GM19438 (cell line): ENCODE measurements around the gene SPATA19.
"Not testable (repeated sequence)": the region's sequence is repeated elsewhere in the genome, so short reads cannot be mapped to it uniquely, and the experiment has no call there.

Experiments used
- ATAC-seq: cut with Tn5 transposase; IDR thresholded peaks from one replicate; pipeline ENCODE4 v1.9.1; 2021; ENCODE audit warnings: low read depth; ENCODE audit not compliant: unreplicated experiment

Gene SPATA19

GRCh38 chr11:133845413-133845812 lies at the start of gene SPATA19:
TSS of gene SPATA19 (minus strand) at chr11:133845513. CDS start at chr11:133845446, 67 bp downstream.
- no peak for ATAC-seq

GRCh38 chr11:133895061-133895479 lies 49.8 kb upstream of the SPATA19 start:
- peak; percentile 69 for ATAC-seq

- no peak for ATAC-seq
Observed at GRCh38 chr11:133893381-133893780, 48.1 kb upstream of the SPATA19 start.

- ATAC-seq = no peak
Observed at GRCh38 chr11:133892584-133893380, 47.5 kb upstream of the SPATA19 start.

- no peak for ATAC-seq
Observed at GRCh38 chr11:133892126-133892525, 46.8 kb upstream of the SPATA19 start.

- ATAC-seq = no peak
Observed at GRCh38 chr11:133889893-133890292, 44.6 kb upstream of the SPATA19 start.

- no peak for ATAC-seq
Observed at GRCh38 chr11:133889188-133889587, 43.9 kb upstream of the SPATA19 start.

- no peak for ATAC-seq
Observed at GRCh38 chr11:133887692-133888332, 42.5 kb upstream of the SPATA19 start.

GRCh38 chr11:133886029-133886428 lies 40.7 kb upstream of the SPATA19 start:
- no peak for ATAC-seq

- no peak for ATAC-seq
Observed at GRCh38 chr11:133872160-133872559, 26.8 kb upstream of the SPATA19 start.

GRCh38 chr11:133867456-133867855 lies 22.1 kb upstream of the SPATA19 start:
- ATAC-seq = no peak

GRCh38 chr11:133865466-133865865 lies 20.2 kb upstream of the SPATA19 start:
- no peak for ATAC-seq

GRCh38 chr11:133864756-133865155 lies 19.4 kb upstream of the SPATA19 start:
- ATAC-seq = no peak

GRCh38 chr11:133860151-133860550 lies 14.8 kb upstream of the SPATA19 start:
- ATAC-seq = no peak

- ATAC-seq = not testable (repeated sequence)
Observed at GRCh38 chr11:133854330-133854960, 9.1 kb upstream of the SPATA19 start.

- no peak for ATAC-seq
Observed at GRCh38 chr11:133844217-133844616, 1.1 kb downstream of the SPATA19 start.

GRCh38 chr11:133843454-133843987 lies 1.8 kb downstream of the SPATA19 start:
- no peak for ATAC-seq

- ATAC-seq = no peak
Observed at GRCh38 chr11:133842730-133843129, 2.6 kb downstream of the SPATA19 start.

GRCh38 chr11:133842053-133842452 lies 3.3 kb downstream of the SPATA19 start:
- no peak for ATAC-seq

GRCh38 chr11:133841279-133842043 lies 3.9 kb downstream of the SPATA19 start:
- no peak for ATAC-seq
